GM23338 (cell line): ENCODE data around the gene CBLL2. TPM values are rescaled to one million over a fixed set of nuclear protein-coding genes. Genes with fewer than 3 reads are reported as not detected.

Experiments
- ATAC-seq: fragments of 200-7000 bp; cut with Tn5 transposase; 3 replicates; pipeline ENCODE4 v1.9.1; 2020
- DNase-seq: peaks from one replicate; pipeline ENCODE4 v3.0.0-alpha.2; 2015; ENCODE audit warnings: low spot score
- H2AFZ ChIP-seq: fragments of 200-600 bp; sonication (generic); 2 replicates; pipeline ENCODE4 v1.8.0; 2016; ENCODE audit warnings: antibody characterized with exemption, mild to moderate bottlenecking, moderate library complexity
- H3F3A ChIP-seq: fragments of 200-600 bp; sonication (generic); replicated peaks from 2 replicates; pipeline ENCODE4 v1.8.0; 2017; ENCODE audit warnings: antibody characterized with exemption, mixed run types, low read depth
- H3K27ac ChIP-seq: fragments of 200-600 bp; sonication (generic); 2 replicates; pipeline ENCODE4 v1.6.1; 2016; ENCODE audit warnings: low read depth
- H3K27me3 ChIP-seq: fragments of 200-600 bp; sonication (generic); 2 replicates; pipeline ENCODE4 v1.8.0; 2016; ENCODE audit warnings: mild to moderate bottlenecking, mixed run types, moderate library complexity; ENCODE audit not compliant: insufficient read depth
- H3K36me3 ChIP-seq: fragments of 200-600 bp; sonication (generic); 2 replicates; pipeline ENCODE4 v1.8.0; 2016; ENCODE audit warnings: mild to moderate bottlenecking; ENCODE audit not compliant: insufficient read depth
- H3K4me1 ChIP-seq: fragments of 200-600 bp; sonication (generic); 2 replicates; pipeline ENCODE4 v1.8.0; 2016; ENCODE audit warnings: mild to moderate bottlenecking, moderate library complexity; ENCODE audit not compliant: insufficient read depth
- H3K4me2 ChIP-seq: fragments of 200-600 bp; sonication (generic); 2 replicates; pipeline ENCODE4 v1.7.1; 2017; ENCODE audit warnings: mixed run types
- H3K4me3 ChIP-seq: fragments of 200-600 bp; sonication (generic); 2 replicates; pipeline ENCODE4 v1.6.1; 2016; ENCODE audit warnings: mixed run types
- H3K79me2 ChIP-seq: fragments of 200-600 bp; sonication (generic); replicated peaks from 2 replicates; pipeline ENCODE4 v1.8.0; 2017; ENCODE audit warnings: mild to moderate bottlenecking; ENCODE audit not compliant: insufficient read depth
- H3K9me2 ChIP-seq: fragments of 200-600 bp; sonication (generic); 2 replicates; pipeline ENCODE4 v1.8.0; 2017; ENCODE audit not compliant: insufficient read depth
- H4K20me1 ChIP-seq: fragments of 200-600 bp; sonication (generic); replicated peaks from 2 replicates; pipeline ENCODE4 v1.8.0; 2017; ENCODE audit warnings: mild to moderate bottlenecking; ENCODE audit not compliant: insufficient read depth
- H3K27ac Mint-ChIP-seq: 2 replicates; pipeline ENCODE4 v1.8.0; 2020; ENCODE audit warnings: inconsistent platforms, mild to moderate bottlenecking, moderate library complexity, mixed read lengths
- H3K27me3 Mint-ChIP-seq: 3 replicates; pipeline ENCODE4 v1.8.0; 2022; ENCODE audit warnings: low read depth, mild to moderate bottlenecking, moderate library complexity, mixed read lengths, inconsistent platforms; ENCODE audit not compliant: insufficient read depth, poor library complexity
- H3K36me3 Mint-ChIP-seq: 3 replicates; pipeline ENCODE4 v1.8.0; 2021; ENCODE audit warnings: low read depth, mild to moderate bottlenecking, inconsistent platforms, moderate library complexity, mixed read lengths
- H3K4me1 Mint-ChIP-seq: 3 replicates; pipeline ENCODE4 v1.8.0; 2020; ENCODE audit warnings: mild to moderate bottlenecking, inconsistent platforms, mixed read lengths
- H3K4me3 Mint-ChIP-seq: 3 replicates; pipeline ENCODE4 v1.8.0; 2021; ENCODE audit warnings: moderate library complexity, mild to moderate bottlenecking, inconsistent platforms, mixed read lengths
- H3K9me3 Mint-ChIP-seq: 3 replicates; pipeline ENCODE4 v1.8.0; 2020; ENCODE audit warnings: moderate library complexity, mild to moderate bottlenecking, inconsistent platforms, mixed read lengths
- CREB1 ChIP-seq: fragments of 250-450 bp; sonication (Bioruptor Pico); IDR thresholded peaks from 2 replicates; pipeline ENCODE4 v1.5.0; 2020; ENCODE audit warnings: low read depth, mild to moderate bottlenecking, moderate library complexity
- CTCF ChIP-seq, 2 experiments: fragments of 200-600 bp in 1 of 2; sonication (generic) in 1 of 2; conservative IDR thresholded peaks; 2 replicates each; pipeline versions ENCODE4 v1.5.1 to v1.6.1; 2016 to 2017; ENCODE audit warnings: antibody characterized with exemption in 2 of 2, low read depth in 2 of 2, mild to moderate bottlenecking in 2 of 2, moderate library complexity in 1 of 2
- ETS1 ChIP-seq: IDR thresholded peaks from 2 replicates; pipeline ENCODE4 v1.6.1; 2016; ENCODE audit warnings: antibody characterized with exemption
- EZH2 ChIP-seq: fragments of 200-600 bp; sonication (generic); IDR thresholded peaks from one replicate; pipeline ENCODE4 v1.8.0; 2017; ENCODE audit warnings: antibody characterized with exemption, mild to moderate bottlenecking, low read depth; ENCODE audit not compliant: unreplicated experiment
- EZH2phosphoT487 ChIP-seq: fragments of 200-600 bp; sonication (generic); IDR thresholded peaks from one replicate; pipeline ENCODE4 v1.8.1; 2018; ENCODE audit warnings: antibody characterized with exemption; ENCODE audit not compliant: unreplicated experiment
- JUNB ChIP-seq: IDR thresholded peaks from one replicate; pipeline ENCODE4 v1.6.1; 2016; ENCODE audit warnings: antibody characterized with exemption; ENCODE audit not compliant: unreplicated experiment
- NANOG ChIP-seq: IDR thresholded peaks from 2 replicates; pipeline ENCODE4 v1.6.1; 2016; ENCODE audit warnings: antibody characterized with exemption, borderline replicate concordance
- POLR2AphosphoS5 ChIP-seq: IDR thresholded peaks from 2 replicates; pipeline ENCODE4 v1.6.1; 2016; ENCODE audit warnings: antibody characterized with exemption, low read depth
- REST ChIP-seq: IDR thresholded peaks from one replicate; pipeline ENCODE4 v1.6.1; 2018; ENCODE audit warnings: antibody characterized with exemption; ENCODE audit not compliant: unreplicated experiment
- STAT1 ChIP-seq: IDR thresholded peaks from one replicate; pipeline ENCODE4 v1.6.1; 2016; ENCODE audit warnings: antibody characterized with exemption; ENCODE audit not compliant: unreplicated experiment
- ZNF114 ChIP-seq: fragments of 250-450 bp; sonication (Bioruptor Pico); IDR thresholded peaks from 2 replicates; pipeline ENCODE4 v1.5.0; 2020; ENCODE audit warnings: mild to moderate bottlenecking, moderate library complexity
- ZNF331 ChIP-seq: fragments of 250-450 bp; sonication (Bioruptor Pico); IDR thresholded peaks from 2 replicates; pipeline ENCODE4 v1.5.0; 2020; ENCODE audit warnings: low read depth, mild to moderate bottlenecking, moderate library complexity
- ZNF462 ChIP-seq: fragments of 250-450 bp; sonication (Bioruptor Pico); IDR thresholded peaks from 2 replicates; pipeline ENCODE4 v1.5.0; 2020; ENCODE audit warnings: mild to moderate bottlenecking, moderate library complexity
- polyA plus RNA-seq: library from polyadenylated mRNA; unstranded; fragments of >200 nt; fragmentation: Nextera tagmentation; extraction: Ambion mirVana; gene quantifications from 2 replicates; pipeline ENCODE4 v1.2.1, GENCODE V29; 2016
- total RNA-seq: library from RNA; depleted of rRNA; stranded (reverse); fragments of >200 nt; shearing (Covaris generic); gene quantifications from 2 replicates; pipeline ENCODE4 v1.2.3, GENCODE V29; 2014

Gene CBLL2
- total and polyA plus RNA-seq, 2 experiments from 2014 or later, result not detected

GRCh38 chrX:22247169-22247568 lies 25.5 kb upstream of the CBLL2 start:
- Histone ChIP-seq H3K27me3 (no peaks in the 10 kb centered on the region), H3K36me3 (no peaks in the 10 kb centered on the region), H4K20me1 (no peaks in the 10 kb centered on the region), H2AFZ (no peak overlapping the region), H3K4me1 (no peaks in the 10 kb centered on the region), H3K4me3 (no peak overlapping the region), H3F3A (no peaks in the 10 kb centered on the region), H3K27ac (no peak overlapping the region), H3K9me2 (no peaks in the 10 kb centered on the region), H3K4me2 (no peak overlapping the region), H3K79me2 (no peaks in the 10 kb centered on the region)
- no peaks in the 10 kb centered on the region; the same call in 2 of the 3 replicates for H3K4me1 Mint-ChIP-seq
- DNase-seq (no peak), ATAC-seq (no peak)
- H3K36me3 Mint-ChIP-seq, result no peaks in the 10 kb centered on the region
- H3K4me3 Mint-ChIP-seq, result no peak overlapping the region
- no peak overlapping the region for H3K27ac Mint-ChIP-seq
- H3K27me3 Mint-ChIP-seq, result no peaks in the 10 kb centered on the region
- no peak for TF ChIP-seq REST
- no peak for TF ChIP-seq EZH2
- no peak for TF ChIP-seq EZH2phosphoT487
- no peak for TF ChIP-seq CTCF (conservative IDR thresholded peaks at IDR 0.05; ENCODE audit: low read depth in 2 of 2)
- TF ChIP-seq JUNB, result no peak
- TF ChIP-seq ETS1, result no peak
- no peak for TF ChIP-seq ZNF114 (CRISPR knock-in tag)
- no peak for TF ChIP-seq NANOG
- no peak for TF ChIP-seq ZNF331 (CRISPR knock-in tag)
- TF ChIP-seq CREB1 (CRISPR knock-in tag), result no peak
- TF ChIP-seq STAT1, result no peak
- TF ChIP-seq ZNF462, result no peak
- TF ChIP-seq POLR2AphosphoS5, result no peak
- H3K9me3 Mint-ChIP-seq, result peaks cover 2% of the 10 kb centered on the region; the same call in 1 of the 3 replicates
